H9 (cell line): ENCODE results near the gene LCNL1. TPM values are rescaled to one million over a fixed set of nuclear protein-coding genes. Genes with fewer than 3 reads are reported as not detected.

Source experiments
- DNase-seq: peaks from one replicate; pipeline ENCODE4 v3.0.0-alpha.2; 2017
- H2AFZ ChIP-seq: one replicate; pipeline ENCODE4 v1.6.1; 2013; ENCODE audit warnings: mild to moderate bottlenecking, low read length, control low read depth, moderate library complexity
- H2AK5ac ChIP-seq: 2 replicates; pipeline ENCODE4 v1.6.1; 2013; ENCODE audit warnings: low read length, control low read depth, mixed read lengths; ENCODE audit not compliant: insufficient read length
- H2BK120ac ChIP-seq: one replicate; pipeline ENCODE4 v1.6.1; 2013; ENCODE audit warnings: low read depth, mild to moderate bottlenecking, low read length, control low read depth, inconsistent platforms; ENCODE audit not compliant: poor library complexity, severe bottlenecking
- H2BK12ac ChIP-seq: 2 replicates; pipeline ENCODE4 v1.6.1; 2013; ENCODE audit warnings: low read length, control low read depth, mixed read lengths, low read depth; ENCODE audit not compliant: insufficient read length
- H2BK15ac ChIP-seq: 2 replicates; pipeline ENCODE4 v1.6.1; 2013; ENCODE audit warnings: low read depth, low read length, control low read depth
- H2BK20ac ChIP-seq: one replicate; pipeline ENCODE4 v1.6.1; 2013; ENCODE audit warnings: low read depth, mild to moderate bottlenecking, low read length, control low read depth, inconsistent platforms; ENCODE audit not compliant: poor library complexity, severe bottlenecking
- H2BK5ac ChIP-seq: 2 replicates; pipeline ENCODE4 v1.6.1; 2013; ENCODE audit warnings: low read length, control low read depth, mixed read lengths; ENCODE audit not compliant: insufficient read length
- H3K14ac ChIP-seq: 2 replicates; pipeline ENCODE4 v1.6.1; 2013; ENCODE audit warnings: low read length, control low read depth; ENCODE audit not compliant: insufficient read depth
- H3K18ac ChIP-seq: 2 replicates; pipeline ENCODE4 v1.6.1; 2013; ENCODE audit warnings: low read depth, mild to moderate bottlenecking, mixed read lengths, low read length, control low read depth; ENCODE audit not compliant: insufficient read length
- H3K23ac ChIP-seq: 2 replicates; pipeline ENCODE4 v1.6.1; 2013; ENCODE audit warnings: low read length, control low read depth, mixed read lengths, low read depth; ENCODE audit not compliant: insufficient read length
- H3K23me2 ChIP-seq: 2 replicates; pipeline ENCODE4 v1.6.1; 2013; ENCODE audit warnings: low read depth, mild to moderate bottlenecking, mixed read lengths, low read length, control low read depth; ENCODE audit not compliant: insufficient read length, poor library complexity, severe bottlenecking
- H3K27ac ChIP-seq: 2 replicates; pipeline ENCODE4 v1.5.1; 2013; ENCODE audit warnings: low read length, control low read depth, mixed read lengths, low read depth; ENCODE audit not compliant: insufficient read length
- H3K27me3 ChIP-seq: 2 replicates; pipeline ENCODE4 v1.6.1; 2013; ENCODE audit warnings: low read length, control low read depth, inconsistent platforms; ENCODE audit not compliant: insufficient read depth
- H3K4ac ChIP-seq: 2 replicates; pipeline ENCODE4 v1.6.1; 2013; ENCODE audit warnings: low read depth, mild to moderate bottlenecking, control low read depth, inconsistent platforms, low read length, moderate library complexity
- H3K4me1 ChIP-seq: 2 replicates; pipeline ENCODE4 v1.6.1; 2013; ENCODE audit warnings: low read length, control low read depth, inconsistent platforms; ENCODE audit not compliant: insufficient read depth
- H3K4me2 ChIP-seq: 2 replicates; pipeline ENCODE4 v1.6.1; 2013; ENCODE audit warnings: low read length, control low read depth, mixed read lengths; ENCODE audit not compliant: insufficient read length, insufficient read depth
- H3K56ac ChIP-seq: 2 replicates; pipeline ENCODE4 v1.6.1; 2013; ENCODE audit warnings: low read depth, mild to moderate bottlenecking, mixed read lengths, low read length, control low read depth; ENCODE audit not compliant: insufficient read length
- H3K79me1 ChIP-seq: 2 replicates; pipeline ENCODE4 v1.6.1; 2013; ENCODE audit warnings: low read depth, mild to moderate bottlenecking, moderate library complexity, low read length, control low read depth, inconsistent platforms; ENCODE audit not compliant: insufficient read depth, poor library complexity, severe bottlenecking
- H3K79me2 ChIP-seq: 2 replicates; pipeline ENCODE4 v1.6.1; 2013; ENCODE audit warnings: low read length, control low read depth, inconsistent platforms; ENCODE audit not compliant: insufficient read depth
- H3K9ac ChIP-seq: 2 replicates; pipeline ENCODE4 v1.6.1; 2013; ENCODE audit warnings: low read length, control low read depth, mixed read lengths; ENCODE audit not compliant: insufficient read length; ENCODE audit errors: extremely low read depth
- H3K9me3 ChIP-seq: one replicate; pipeline ENCODE4 v1.6.1; 2013; ENCODE audit warnings: low read depth, low read length, inconsistent platforms; ENCODE audit not compliant: control insufficient read depth
- H3T11ph ChIP-seq: one replicate; pipeline ENCODE4 v1.6.1; 2013; ENCODE audit warnings: mild to moderate bottlenecking, low read length, control low read depth, inconsistent platforms
- H4K20me1 ChIP-seq: one replicate; pipeline ENCODE4 v1.6.1; 2013; ENCODE audit not compliant: control insufficient read depth, insufficient read length, insufficient read depth
- H4K5ac ChIP-seq: 2 replicates; pipeline ENCODE4 v1.6.1; 2013; ENCODE audit warnings: low read depth, mild to moderate bottlenecking, mixed read lengths, low read length, control low read depth; ENCODE audit not compliant: insufficient read length
- H4K8ac ChIP-seq: replicated peaks from 2 replicates; pipeline ENCODE4 v1.6.1; 2013; ENCODE audit warnings: low read length, control low read depth, mixed read lengths, low read depth; ENCODE audit not compliant: insufficient read length
- H4K91ac ChIP-seq: 2 replicates; pipeline ENCODE4 v1.6.1; 2013; ENCODE audit warnings: low read depth, mild to moderate bottlenecking, moderate library complexity, mixed read lengths, low read length, control low read depth; ENCODE audit not compliant: insufficient read length
- H3K27ac Mint-ChIP-seq, 3 experiments: 2 replicates in 2 of 3; 3 replicates in 1 of 3; pipeline ENCODE4 v1.8.0; 2020 to 2021; ENCODE audit warnings: mixed read lengths in 3 of 3, mild to moderate bottlenecking in 1 of 3, moderate library complexity in 1 of 3
- H3K27me3 Mint-ChIP-seq: 2 replicates; pipeline ENCODE4 v1.8.0; 2021; ENCODE audit warnings: low read depth, mild to moderate bottlenecking, moderate library complexity, mixed read lengths
- H3K36me3 Mint-ChIP-seq, 3 experiments: 2 replicates in 2 of 3; 3 replicates in 1 of 3; pipeline ENCODE4 v1.8.0; 2020 to 2021; ENCODE audit warnings: low read depth in 3 of 3, mixed read lengths in 3 of 3; ENCODE audit not compliant: insufficient read depth in 1 of 3
- H3K4me1 Mint-ChIP-seq, 2 experiments: 2 replicates each; pipeline ENCODE4 v1.8.0; 2020; ENCODE audit warnings: mixed read lengths in 2 of 2
- H3K4me3 Mint-ChIP-seq, 2 experiments: 2 replicates in 1 of 2; 3 replicates in 1 of 2; pipeline ENCODE4 v1.8.0; 2020 to 2021; ENCODE audit warnings: mild to moderate bottlenecking in 2 of 2, mixed read lengths in 2 of 2, moderate library complexity in 1 of 2
- H3K9me3 Mint-ChIP-seq, 2 experiments: 2 replicates in 1 of 2; 3 replicates in 1 of 2; pipeline ENCODE4 v1.8.0; 2020; ENCODE audit warnings: mild to moderate bottlenecking in 2 of 2, mixed read lengths in 2 of 2, moderate library complexity in 1 of 2
- CTCF ChIP-seq: fragments of 200-600 bp; sonication (generic); conservative IDR thresholded peaks from 3 replicates; pipeline ENCODE4 v1.8.0; 2021; ENCODE audit warnings: antibody characterized with exemption, mild to moderate bottlenecking
- WGBS: extraction: QIAGEN DNeasy Blood & Tissue Kit; methylation state at CpG from one replicate; pipeline ENCODE4 v1.1.7; 2013; ENCODE audit warnings: missing lambda C conversion rate, low lambda C conversion rate, mixed read lengths; ENCODE audit not compliant: insufficient read length; ENCODE audit errors: extremely low coverage; 5-methylcytosine and 5-hydroxymethylcytosine counted together
- total RNA-seq: library from RNA; stranded (reverse); gene quantifications from 2 replicates; pipeline ENCODE4 v1.2.1, GENCODE V29; 2021

The LCNL1 gene
- total RNA-seq, 1 experiment from 2014 or later = 0.20 TPM

GRCh38 chr9:136939996-136940525, 42.7 kb upstream of the LCNL1 start:
- Mint-ChIP-seq H3K4me1 (peaks cover 8% of the 10 kb centered on the region in 2 experiments), H3K36me3 (peaks cover 2 to 61% (median 38%) of the 10 kb centered on the region in 3 experiments; a peak in 5 of 7 replicates), H3K9me3 (no peaks in the 10 kb centered on the region), H3K27ac (no peak overlapping the region), H3K27me3 (peaks cover 3% of the 10 kb centered on the region; the same call in 1 of the 2 replicates), H3K4me3 (no peak overlapping the region)
- Histone ChIP-seq H3K79me2 (no peaks in the 10 kb centered on the region), H2AFZ (no peak overlapping the region), H3K4ac (no peak overlapping the region), H3K18ac (no peak overlapping the region), H3T11ph (no peak overlapping the region), H4K20me1 (no peaks in the 10 kb centered on the region), H3K4me1 (no peaks in the 10 kb centered on the region), H4K8ac (no peak overlapping the region), H3K9ac (no peak overlapping the region), H3K23me2 (peaks cover 3% of the 10 kb centered on the region), H2BK5ac (no peak overlapping the region), H3K23ac (no peak overlapping the region), H3K4me2 (no peak overlapping the region), H3K14ac (no peak overlapping the region), H4K91ac (no peak overlapping the region), H3K9me3 (no peaks in the 10 kb centered on the region), H2BK120ac (no peak overlapping the region), H2BK15ac (no peak overlapping the region), H3K56ac (no peak overlapping the region), H2BK20ac (no peak overlapping the region), H4K5ac (no peak overlapping the region), H2AK5ac (no peak overlapping the region), H2BK12ac (no peak overlapping the region), H3K27me3 (no peaks in the 10 kb centered on the region), H3K79me1 (no peaks in the 10 kb centered on the region), H3K27ac (no peak overlapping the region)
- no peak for TF ChIP-seq CTCF
- no peak for DNase-seq
- no CpG with 5 or more reads among the region's 16 CpGs for WGBS
